Activated CD4-positive, alpha-beta T cell treated with anti-CD3 and anti-CD28 coated beads, Interleukin-2, amount 50 U/mL, for 4 hours (primary cell): ENCODE data around the gene CKMT2.

Source experiments
- DNase-seq, 2 experiments: peaks; one replicate each; pipeline ENCODE4 v3.0.0-alpha.2; 2020

CKMT2 gene

GRCh38 chr5:81313278-81313677 is 80.2 kb downstream of the CKMT2 start:
- no peak for DNase-seq

GRCh38 chr5:81313686-81314085 is 80.6 kb downstream of the CKMT2 start:
- DNase-seq, result no peak

GRCh38 chr5:81314581-81314980 is 81.5 kb downstream of the CKMT2 start:
- no peak for DNase-seq

GRCh38 chr5:81315336-81315735 is 82.2 kb downstream of the CKMT2 start:
- DNase-seq, result no peak

DNA sequence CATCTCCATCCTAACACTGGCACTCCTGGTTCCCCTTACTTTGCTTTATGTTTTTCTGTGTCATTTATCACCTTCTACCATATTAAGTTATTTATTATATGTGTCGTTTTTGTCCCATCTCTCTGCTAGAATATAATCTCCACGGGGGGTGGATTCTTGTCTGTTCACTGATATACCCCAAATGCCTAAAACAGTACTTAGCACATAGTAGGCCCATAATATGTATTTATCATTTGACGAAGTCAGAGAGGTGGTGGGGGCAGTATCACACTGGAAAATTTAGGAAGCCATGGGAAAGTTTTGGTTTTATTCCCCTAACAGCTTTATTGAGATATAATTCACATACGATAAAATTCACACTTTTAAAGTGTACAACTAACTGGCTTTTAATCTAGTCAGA is 82.7 kb downstream of the CKMT2 start:
- no peak for DNase-seq
